ENCODE data around the gene TMEM125. TPM values are rescaled to one million over a fixed set of nuclear protein-coding genes. Genes with fewer than 3 reads are reported as not detected.
A peak's percentile ranks its signal among the peaks of the same experiment; 100 is the strongest.

TMEM125 gene
- total RNA-seq, 6 donors from 2014 or later = 144 to 302 (median 227) TPM

- DNase-seq (peak in 1 of 2 donors; percentile 10), ATAC-seq (ENCODE audit: low FRiP score in 2 of 2) (no peak)
- no peak for TF ChIP-seq EP300 (IDR thresholded peaks at IDR 0.05)
- no peak for TF ChIP-seq POLR2A (IDR thresholded peaks at IDR 0.05)
- no peak for TF ChIP-seq POLR2AphosphoS5 (IDR thresholded peaks at IDR 0.05)
- TF ChIP-seq CTCF (IDR thresholded peaks at IDR 0.05) = no peak
- H3K27ac ChIP-seq = no peak overlapping the region
- H3K4me1 ChIP-seq = peaks cover 8 to 42% (median 24%) of the 10 kb centered on the region in 4 donors
- WGBS, 2 donors = 86 to 90% methylated on average over 7 of the region's 7 CpGs
- H3K36me3 ChIP-seq = peaks cover 0 to 10% (median 0%) of the 10 kb centered on the region in 4 donors
- no peak overlapping the region for H3K4me3 ChIP-seq
- no peaks in the 10 kb centered on the region for H3K9me3 ChIP-seq
- H3K27me3 ChIP-seq = no peaks in the 10 kb centered on the region
Measured at GRCh38 chr1:43277116-43277876, 7.5 kb downstream of the TMEM125 start.

GRCh38 chr1:43279161-43279560 is 9.4 kb downstream of the TMEM125 start:
- no peaks in the 10 kb centered on the region for H3K27me3 ChIP-seq
- H3K9me3 ChIP-seq = no peaks in the 10 kb centered on the region
- no peaks in the 10 kb centered on the region for H3K36me3 ChIP-seq
- H3K4me3 ChIP-seq = no peak overlapping the region
- H3K4me1 ChIP-seq = peaks cover 6 to 35% (median 23%) of the 10 kb centered on the region in 4 donors
- ATAC-seq (ENCODE audit: low FRiP score in 2 of 2) (no peak), DNase-seq (peak in 1 of 2 donors; percentile 12)
- no peak overlapping the region for H3K27ac ChIP-seq
- WGBS, 2 donors = 89 to 100% methylated on average over 4 of the region's 5 CpGs
- TF ChIP-seq CTCF (IDR thresholded peaks at IDR 0.05) = no peak
- TF ChIP-seq EP300 (IDR thresholded peaks at IDR 0.05) = no peak

GRCh38 chr1:43279666-43280065 is 9.9 kb downstream of the TMEM125 start:
- 94 to 98% methylated on average over 5 to 6 of the region's 6 CpGs for WGBS, 2 donors
- DNase-seq (peak in 1 of 2 donors; percentile 17), ATAC-seq (ENCODE audit: low FRiP score in 2 of 2) (peak in 1 of 2 donors; percentile 23)
- no peaks in the 10 kb centered on the region for H3K27me3 ChIP-seq
- no peak overlapping the region for H3K27ac ChIP-seq
- no peaks in the 10 kb centered on the region for H3K9me3 ChIP-seq
- H3K4me3 ChIP-seq = no peak overlapping the region
- H3K36me3 ChIP-seq = no peaks in the 10 kb centered on the region
- no peak for TF ChIP-seq POLR2AphosphoS5 (IDR thresholded peaks at IDR 0.05)
- no peak for TF ChIP-seq CTCF (IDR thresholded peaks at IDR 0.05)
- TF ChIP-seq POLR2A (IDR thresholded peaks at IDR 0.05) = no peak
- TF ChIP-seq EP300 (IDR thresholded peaks at IDR 0.05) = no peak
- H3K4me1 ChIP-seq = peaks cover under 1 to 30% (median 18%) of the 10 kb centered on the region in 4 donors

GRCh38 chr1:43280692-43281091 is 10.9 kb downstream of the TMEM125 start:
- Histone ChIP-seq H3K4me3 (no peak overlapping the region), H3K27ac (no peak overlapping the region), H3K9me3 (no peaks in the 10 kb centered on the region), H3K36me3 (no peaks in the 10 kb centered on the region), H3K4me1 (peaks cover 0 to 24% (median 15%) of the 10 kb centered on the region in 4 donors), H3K27me3 (no peaks in the 10 kb centered on the region)
- peak in 1 of 2 donors; percentile 6 for DNase-seq
- 55 to 59% methylated on average over 2 of the region's 2 CpGs for WGBS, 2 donors
- no peak for ATAC-seq (ENCODE audit: low FRiP score in 2 of 2)
- TF ChIP-seq EP300 (IDR thresholded peaks at IDR 0.05) (no peak), CTCF (IDR thresholded peaks at IDR 0.05) (no peak), POLR2A (IDR thresholded peaks at IDR 0.05) (no peak), POLR2AphosphoS5 (IDR thresholded peaks at IDR 0.05) (no peak)
